Activated B cell treated with CpG ODN at 0.5 μM for 24 hours (primary cell): ENCODE measurements around the gene DOP1B. TPM values are rescaled to one million over a fixed set of nuclear protein-coding genes. Genes with fewer than 3 reads are reported as not detected.
A peak's percentile ranks its signal among the peaks of the same experiment; 100 is the strongest.
"Not testable (repeated sequence)": the region's sequence is repeated elsewhere in the genome, so short reads cannot be mapped to it uniquely, and the experiment has no call there.

ENCODE experiments used
- ATAC-seq: fragments of 200-7000 bp; cut with Tn5 transposase; one replicate; pipeline ENCODE4 v1.10.0; 2021; ENCODE audit warnings: low read depth, mild to moderate bottlenecking, moderate library complexity
- CTCF ChIA-PET: fragments of 350-600 bp; sonication (Branson Sonifier 250); formaldehyde crosslinking; loops from one replicate; lab custom pipeline; 2021; ENCODE audit warnings: antibody characterized with exemption; lab: Charles Lee
- POLR2A ChIA-PET: fragments of 350-600 bp; sonication (Branson Sonifier 250); formaldehyde crosslinking; loops from one replicate; lab custom pipeline; 2021; ENCODE audit warnings: antibody characterized with exemption; lab: Charles Lee
- DNase-seq: peaks from one replicate; pipeline ENCODE4 v3.0.0; 2022
- H3K27ac Mint-ChIP-seq: one replicate; pipeline ENCODE4 v1.8.0; 2020; ENCODE audit warnings: mixed read lengths
- H3K27me3 Mint-ChIP-seq: one replicate; pipeline ENCODE4 v1.8.0; 2021; ENCODE audit warnings: mixed read lengths
- H3K36me3 Mint-ChIP-seq: one replicate; pipeline ENCODE4 v1.8.0; 2021; ENCODE audit warnings: low read depth, mixed read lengths
- H3K4me1 Mint-ChIP-seq: one replicate; pipeline ENCODE4 v1.8.0; 2021; ENCODE audit warnings: mixed read lengths
- H3K4me3 Mint-ChIP-seq: one replicate; pipeline ENCODE4 v1.8.0; 2020; ENCODE audit warnings: mild to moderate bottlenecking, mixed read lengths
- H3K9me3 Mint-ChIP-seq: one replicate; pipeline ENCODE4 v1.8.0; 2020; ENCODE audit warnings: mixed read lengths
- intact Hi-C: fragments of 100-400 bp; cut with micrococcal nuclease; formaldehyde crosslinking; loops from one replicate; pipeline ENCODE4 v1.15.1; 2024
- total RNA-seq: library from RNA; stranded (reverse); gene quantifications from 2 replicates; pipeline ENCODE4 v1.2.3, GENCODE V29; 2022
- TF ChIP-seq, protein P1 (sequence below): fragments of 200-600 bp; IDR thresholded peaks from one replicate; pipeline ENCODE4 v1.8.0; 2022; ENCODE audit warnings: antibody characterized with exemption, mild to moderate bottlenecking

Gene DOP1B
- total RNA-seq, 1 donor from 2014 or later, result 33.9 TPM

DNA sequence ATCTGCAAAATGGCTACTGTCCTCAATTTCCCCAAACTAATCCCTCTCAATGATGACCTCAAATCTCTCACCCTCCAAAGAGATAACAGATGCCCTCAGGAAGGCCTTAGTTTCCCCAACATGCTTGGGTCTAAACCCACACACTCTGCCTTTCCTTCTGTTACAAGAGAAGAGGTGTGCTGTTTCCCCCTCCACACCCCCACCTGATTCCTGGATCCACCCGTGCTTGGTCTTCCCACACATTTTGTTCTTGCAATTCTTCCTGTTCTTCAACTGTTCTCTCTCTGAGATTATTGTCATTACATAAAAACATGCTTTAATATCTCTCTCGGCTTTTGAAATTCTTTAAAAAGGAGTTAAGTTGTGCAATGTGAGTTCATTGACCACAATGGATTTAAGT lies 27.4 kb upstream of the DOP1B start:
- peak overlapping the region; percentile 4 for H3K27ac Mint-ChIP-seq
- intact Hi-C loops, result no loop called here
- H3K36me3 Mint-ChIP-seq, result peaks cover 3% of the 10 kb centered on the region

DNA sequence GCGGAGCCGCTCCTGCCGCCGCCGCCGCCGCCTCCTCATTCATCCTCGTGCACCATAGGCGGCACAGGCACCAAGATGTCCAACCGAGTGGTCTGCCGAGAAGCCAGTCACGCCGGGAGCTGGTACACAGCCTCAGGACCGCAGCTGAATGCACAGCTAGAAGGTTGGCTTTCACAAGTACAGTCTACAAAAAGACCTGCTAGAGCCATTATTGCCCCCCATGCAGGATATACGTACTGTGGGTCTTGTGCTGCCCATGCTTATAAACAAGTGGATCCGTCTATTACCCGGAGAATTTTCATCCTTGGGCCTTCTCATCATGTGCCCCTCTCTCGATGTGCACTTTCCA lies 26.2 kb upstream of the DOP1B start:
- H3K9me3 Mint-ChIP-seq, CTCF ChIA-PET, H3K36me3 Mint-ChIP-seq, POLR2A ChIA-PET, ATAC-seq, H3K27ac Mint-ChIP-seq, H3K27me3 Mint-ChIP-seq, intact Hi-C loops, DNase-seq: not testable (repeated sequence)
- Mint-ChIP-seq H3K4me1 (peaks cover 28% of the 10 kb centered on the region), H3K4me3 (peak overlapping the region; percentile 86)

More for the DNA sequence above, 27.4 kb upstream of the DOP1B start:
- ChIA-PET POLR2A (interaction anchor here (0.7 kb wide), 1 partner anchor 12 kb away, joined by 4 read pairs; no protein-coding TSS in a partner anchor), CTCF (no interaction called here)
- no peaks in the 10 kb centered on the region for H3K9me3 Mint-ChIP-seq
- H3K4me3 Mint-ChIP-seq, result peak overlapping the region; percentile 62
- H3K4me1 Mint-ChIP-seq, result peaks cover 25% of the 10 kb centered on the region
- no peak for DNase-seq
- ATAC-seq, result no peak
- TF ChIP-seq, protein P1, sequence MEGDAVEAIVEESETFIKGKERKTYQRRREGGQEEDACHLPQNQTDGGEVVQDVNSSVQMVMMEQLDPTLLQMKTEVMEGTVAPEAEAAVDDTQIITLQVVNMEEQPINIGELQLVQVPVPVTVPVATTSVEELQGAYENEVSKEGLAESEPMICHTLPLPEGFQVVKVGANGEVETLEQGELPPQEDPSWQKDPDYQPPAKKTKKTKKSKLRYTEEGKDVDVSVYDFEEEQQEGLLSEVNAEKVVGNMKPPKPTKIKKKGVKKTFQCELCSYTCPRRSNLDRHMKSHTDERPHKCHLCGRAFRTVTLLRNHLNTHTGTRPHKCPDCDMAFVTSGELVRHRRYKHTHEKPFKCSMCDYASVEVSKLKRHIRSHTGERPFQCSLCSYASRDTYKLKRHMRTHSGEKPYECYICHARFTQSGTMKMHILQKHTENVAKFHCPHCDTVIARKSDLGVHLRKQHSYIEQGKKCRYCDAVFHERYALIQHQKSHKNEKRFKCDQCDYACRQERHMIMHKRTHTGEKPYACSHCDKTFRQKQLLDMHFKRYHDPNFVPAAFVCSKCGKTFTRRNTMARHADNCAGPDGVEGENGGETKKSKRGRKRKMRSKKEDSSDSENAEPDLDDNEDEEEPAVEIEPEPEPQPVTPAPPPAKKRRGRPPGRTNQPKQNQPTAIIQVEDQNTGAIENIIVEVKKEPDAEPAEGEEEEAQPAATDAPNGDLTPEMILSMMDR, result no peak
- no peaks in the 10 kb centered on the region for H3K27me3 Mint-ChIP-seq

DNA sequence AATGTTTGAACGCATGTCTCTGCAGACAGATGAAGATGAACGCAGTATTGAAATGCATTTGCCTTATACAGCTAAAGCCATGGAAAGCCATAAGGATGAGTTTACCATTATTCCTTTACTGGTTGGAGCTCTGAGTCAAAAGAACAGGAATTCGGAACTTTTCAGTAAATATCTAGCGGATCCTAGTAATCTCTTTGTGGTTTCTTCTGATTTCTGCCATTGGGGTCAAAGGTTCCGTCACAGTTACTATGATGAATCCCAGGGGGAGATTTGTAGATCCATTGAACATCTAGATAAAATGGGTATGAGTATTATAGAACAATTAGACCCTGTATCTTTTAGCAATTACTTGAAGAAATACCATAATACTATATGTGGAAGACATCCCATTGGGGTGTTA lies 25.8 kb upstream of the DOP1B start:
- H3K36me3 Mint-ChIP-seq, intact Hi-C loops, H3K27me3 Mint-ChIP-seq, POLR2A ChIA-PET, CTCF ChIA-PET, ATAC-seq, DNase-seq, H3K9me3 Mint-ChIP-seq, H3K27ac Mint-ChIP-seq: not testable (repeated sequence)
- Mint-ChIP-seq H3K4me1 (peaks cover 25% of the 10 kb centered on the region), H3K4me3 (peak overlapping the region; percentile 86)

DNA sequence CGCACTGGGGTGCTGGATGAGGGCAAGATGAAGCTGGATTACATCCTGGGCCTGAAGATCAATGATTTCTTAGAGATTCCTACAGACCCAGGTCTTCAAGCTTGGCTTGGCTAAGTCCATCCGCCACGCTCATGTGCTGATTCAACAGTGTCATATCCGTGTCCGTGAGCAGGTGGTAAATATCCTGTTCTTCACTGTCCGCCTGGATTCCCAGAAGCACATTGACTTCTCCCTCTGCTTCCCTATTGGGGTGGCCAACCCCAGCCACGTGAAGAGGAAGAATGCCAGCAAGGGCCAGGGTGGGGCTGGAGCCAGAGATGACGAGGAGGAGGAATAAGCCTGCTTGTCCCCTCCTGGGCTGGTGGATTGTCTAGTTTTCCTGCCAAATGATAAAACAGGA lies 23.9 kb upstream of the DOP1B start:
- H3K4me1 Mint-ChIP-seq, result peaks cover 38% of the 10 kb centered on the region

DNA sequence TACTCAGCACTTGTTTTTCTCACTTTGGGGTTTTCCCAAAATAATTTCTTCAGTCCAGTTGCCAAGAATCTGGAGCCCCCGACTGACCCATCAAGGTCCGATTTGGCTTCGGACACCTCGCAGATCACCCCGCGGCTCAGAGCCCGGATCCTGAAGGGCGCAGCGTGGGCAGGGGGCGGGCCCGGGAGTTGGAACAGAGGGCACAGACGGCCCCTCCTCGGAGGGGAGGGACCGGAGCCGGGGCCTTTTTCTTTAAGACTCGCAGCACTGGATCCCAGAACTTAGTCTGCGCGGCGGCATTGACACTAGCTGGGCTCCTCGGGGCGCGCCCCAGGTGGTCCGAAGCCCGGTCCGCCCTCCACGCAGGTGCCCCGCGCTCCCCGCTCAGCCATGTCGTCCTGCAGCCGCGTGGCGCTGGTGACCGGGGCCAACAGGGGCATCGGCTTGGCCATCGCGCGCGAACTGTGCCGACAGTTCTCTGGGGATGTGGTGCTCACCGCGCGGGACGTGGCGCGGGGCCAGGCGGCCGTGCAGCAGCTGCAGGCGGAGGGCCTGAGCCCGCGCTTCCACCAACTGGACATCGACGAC lies 21.7 kb upstream of the DOP1B start, which contains the start of gene CBR3:
Gene CBR3, plus strand, starts transcription at position 277 of the 588 bp plus-strand sequence. Its CDS starts 114 bp downstream, at position 391.
- TF ChIP-seq, protein P1, result no peak
- CTCF ChIA-PET, result interaction anchor here (1.5 to 1.7 kb wide), 2 partner anchors 11 to 22 kb away, joined by 3 to 5 read pairs; no protein-coding TSS in a partner anchor

More for the DNA sequence above, 23.9 kb upstream of the DOP1B start:
- DNase-seq, result no peak
- Mint-ChIP-seq H3K27ac (peak overlapping the region; percentile 10), H3K4me3 (no peak overlapping the region), H3K27me3 (no peaks in the 10 kb centered on the region), H3K36me3 (peaks cover 8% of the 10 kb centered on the region), H3K9me3 (no peaks in the 10 kb centered on the region)
- no peak for ATAC-seq
- POLR2A ChIA-PET, result interaction anchor here (0.6 kb wide), 1 partner anchor 192 kb away, joined by 3 read pairs; no protein-coding TSS in a partner anchor
- CTCF ChIA-PET, result no interaction called here
- TF ChIP-seq, protein P1, result no peak
- intact Hi-C loops, result no loop called here

More for the DNA sequence above, 21.7 kb upstream of the DOP1B start, which contains the start of gene CBR3:
- H3K27me3 Mint-ChIP-seq, result no peaks in the 10 kb centered on the region
- ATAC-seq, result peak; percentile 40
- peaks cover 36% of the 10 kb centered on the region for H3K4me1 Mint-ChIP-seq
- peak within 1 kb of the TSS; percentile 88 for H3K27ac Mint-ChIP-seq
- POLR2A ChIA-PET, result interaction anchor here (0.6 to 4.4 kb wide), 10 partner anchors 8 to 202 kb away, joined by 3 to 30 read pairs (median 8); partner anchors contain the start of genes CBR1, DOP1B, MORC3 and SETD4
- peaks cover 11% of the 10 kb centered on the region for H3K36me3 Mint-ChIP-seq
- no peaks in the 10 kb centered on the region for H3K9me3 Mint-ChIP-seq
- intact Hi-C loops, result loop anchor here (1.0 to 2.0 kb wide), 4 partner anchors 21 to 250 kb away; partner anchors contain the start of genes CHAF1B, DOP1B and SETD4
- peak; percentile 46 for DNase-seq
- peak within 1 kb of the TSS; percentile 92 for H3K4me3 Mint-ChIP-seq
